CD4-positive, alpha-beta T cell treated with Interleukin-17A for 4 hours (primary cell): Measurements from ENCODE around the gene PSMB7.

Experiments used
- DNase-seq: peaks from one replicate; pipeline ENCODE4 v3.0.0-alpha.2; 2020; ENCODE audit warnings: mixed read lengths

The PSMB7 gene

GRCh38 chr9:124323904-124324303 lies 91.3 kb downstream of the PSMB7 start:
- no peak for DNase-seq

- no peak for DNase-seq
Observed at GRCh38 chr9:124322618-124323432, 92.4 kb downstream of the PSMB7 start.

- DNase-seq: no peak
Observed at GRCh38 chr9:124321935-124322334, 93.3 kb downstream of the PSMB7 start.

- DNase-seq: no peak
Observed at GRCh38 chr9:124321416-124321815, 93.8 kb downstream of the PSMB7 start.

GRCh38 chr9:124320062-124320973 lies 94.9 kb downstream of the PSMB7 start:
- peak; percentile 45 for DNase-seq

- DNase-seq: no peak
Observed at GRCh38 chr9:124315882-124316281, 99.4 kb downstream of the PSMB7 start.

- DNase-seq: no peak
Observed at GRCh38 chr9:124313940-124314339, 101.3 kb downstream of the PSMB7 start.

- no peak for DNase-seq
Observed at GRCh38 chr9:124312290-124313265, 102.7 kb downstream of the PSMB7 start.

- DNase-seq: no peak
Observed at GRCh38 chr9:124311283-124311682, 104.0 kb downstream of the PSMB7 start.

- DNase-seq: no peak
Observed at GRCh38 chr9:124309667-124310084, 105.6 kb downstream of the PSMB7 start.

GRCh38 chr9:124308606-124309491 lies 106.4 kb downstream of the PSMB7 start:
- DNase-seq: no peak

GRCh38 chr9:124307379-124308030 lies 107.7 kb downstream of the PSMB7 start:
- no peak for DNase-seq

- DNase-seq: no peak
Observed at GRCh38 chr9:124306098-124306735, 109.0 kb downstream of the PSMB7 start.

- DNase-seq: no peak
Observed at GRCh38 chr9:124304285-124304684, 111.0 kb downstream of the PSMB7 start.

GRCh38 chr9:124303762-124304161 lies 111.5 kb downstream of the PSMB7 start:
- DNase-seq: no peak
